GM19043 (cell line): ENCODE measurements around the gene CYB5RL.
"Not testable (repeated sequence)": the region's sequence is repeated elsewhere in the genome, so short reads cannot be mapped to it uniquely, and the experiment has no call there.

Source experiments
- ATAC-seq: cut with Tn5 transposase; IDR thresholded peaks from one replicate; pipeline ENCODE4 v1.9.1; 2021; ENCODE audit warnings: low read depth; ENCODE audit not compliant: unreplicated experiment

Gene CYB5RL

DNA sequence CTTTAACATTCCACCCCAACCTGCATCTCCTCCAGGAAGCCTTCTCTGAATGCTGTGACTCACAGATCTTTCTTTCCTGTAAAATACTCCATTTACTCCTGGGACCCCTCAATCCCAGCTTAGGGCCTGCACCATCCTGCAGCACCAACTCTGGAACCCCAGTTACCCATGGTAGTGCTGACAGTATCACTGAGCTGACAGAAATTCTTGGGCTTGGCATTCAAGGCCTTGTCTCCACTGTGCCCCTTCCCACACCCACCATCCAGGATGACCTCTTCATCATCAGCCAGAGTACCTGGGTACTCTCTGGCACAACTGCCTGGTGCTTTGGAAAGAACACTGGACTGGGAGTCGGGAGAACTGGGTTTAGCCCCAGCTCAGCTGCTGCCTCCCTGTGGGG, 8.3 kb downstream of the CYB5RL start:
- no peak for ATAC-seq

DNA sequence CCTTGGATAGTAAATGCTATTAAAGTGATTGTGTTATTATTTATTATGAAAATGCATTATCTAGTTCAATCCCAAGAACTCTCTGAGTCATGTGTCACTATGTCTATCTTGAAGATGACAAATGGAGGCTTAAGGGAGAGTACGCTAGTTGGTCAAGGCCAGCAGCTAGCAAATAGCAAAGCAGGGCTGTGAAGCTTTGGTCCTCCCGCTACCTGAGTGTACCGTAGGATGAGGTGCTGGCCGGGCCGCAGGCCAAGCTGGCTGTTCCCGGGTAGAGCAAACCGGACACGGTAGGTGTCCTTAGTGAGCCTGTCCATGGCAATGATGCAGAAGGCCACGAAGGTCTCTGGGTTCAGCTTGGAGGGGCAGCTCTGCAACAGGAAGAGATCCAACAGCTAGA, 9.3 kb downstream of the CYB5RL start:
- ATAC-seq, result no peak

DNA sequence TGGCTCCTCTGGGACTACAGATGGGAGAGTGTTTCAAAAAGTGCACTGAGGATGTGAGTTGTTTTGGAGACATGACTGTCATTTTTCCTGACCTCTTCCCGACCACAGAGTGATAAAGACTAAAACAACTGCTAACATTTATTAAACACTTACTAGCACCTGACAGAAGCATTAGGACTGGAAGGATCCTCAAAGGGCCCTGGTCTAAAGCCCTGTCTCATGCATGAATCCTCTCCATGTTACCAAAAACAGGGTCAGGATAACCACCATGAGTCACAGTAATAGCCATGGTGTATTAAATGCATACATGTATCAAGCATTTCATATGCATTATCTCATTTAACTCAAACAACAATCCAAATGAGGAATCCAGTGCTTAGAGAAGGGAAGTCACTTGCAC, 11.5 kb downstream of the CYB5RL start:
- no peak for ATAC-seq

DNA sequence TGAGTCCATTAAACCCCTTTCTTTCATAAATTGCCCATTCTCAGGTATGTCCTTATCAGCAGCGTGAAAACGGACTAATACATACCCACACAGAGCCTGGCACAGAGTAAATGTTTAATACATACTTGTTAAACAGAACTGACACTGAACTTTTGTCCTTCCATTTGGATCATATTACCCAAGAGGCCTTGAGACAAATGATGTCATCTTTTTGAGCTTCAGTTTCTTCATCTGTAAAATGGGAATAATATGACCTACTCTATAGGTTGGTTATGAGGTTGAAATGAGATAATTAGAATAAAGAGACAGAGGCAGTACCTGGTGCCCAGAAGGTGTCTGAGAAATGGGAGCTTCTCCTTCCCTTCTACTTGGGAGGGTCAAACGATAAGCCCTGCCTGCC, 13.8 kb downstream of the CYB5RL start:
- no peak for ATAC-seq

DNA sequence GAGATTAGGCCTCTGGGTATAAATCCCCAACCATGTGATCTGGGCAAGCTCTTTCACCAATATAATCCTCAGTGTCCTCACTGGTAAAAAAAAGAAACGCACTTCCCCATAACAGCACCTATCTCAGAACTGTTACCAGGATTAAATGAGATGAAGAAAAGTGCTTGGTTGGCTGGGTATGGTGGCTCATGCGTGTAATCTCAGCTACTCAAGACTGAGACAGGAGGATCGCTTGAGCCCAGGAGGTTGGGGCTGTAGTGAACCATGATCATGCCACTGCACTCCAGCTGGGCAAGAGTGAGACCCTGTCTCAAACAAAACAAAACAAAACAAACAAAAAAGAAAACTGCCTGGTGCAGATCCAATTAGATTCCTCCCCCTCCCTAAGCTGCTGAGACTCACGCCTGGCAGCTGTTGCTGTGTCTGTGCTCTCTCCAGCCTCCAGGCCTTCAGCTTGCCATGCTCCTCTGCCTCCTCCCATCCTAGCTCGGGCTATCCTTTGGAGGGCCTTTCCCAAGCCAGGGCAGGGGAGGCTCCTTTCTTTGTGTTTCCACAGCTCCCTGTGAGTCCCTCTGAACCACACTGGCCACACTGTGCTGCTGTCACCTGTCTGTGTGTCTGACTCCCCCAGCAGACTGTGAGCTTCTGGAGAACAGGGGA, 19.0 kb downstream of the CYB5RL start:
- ATAC-seq, result no peak

DNA sequence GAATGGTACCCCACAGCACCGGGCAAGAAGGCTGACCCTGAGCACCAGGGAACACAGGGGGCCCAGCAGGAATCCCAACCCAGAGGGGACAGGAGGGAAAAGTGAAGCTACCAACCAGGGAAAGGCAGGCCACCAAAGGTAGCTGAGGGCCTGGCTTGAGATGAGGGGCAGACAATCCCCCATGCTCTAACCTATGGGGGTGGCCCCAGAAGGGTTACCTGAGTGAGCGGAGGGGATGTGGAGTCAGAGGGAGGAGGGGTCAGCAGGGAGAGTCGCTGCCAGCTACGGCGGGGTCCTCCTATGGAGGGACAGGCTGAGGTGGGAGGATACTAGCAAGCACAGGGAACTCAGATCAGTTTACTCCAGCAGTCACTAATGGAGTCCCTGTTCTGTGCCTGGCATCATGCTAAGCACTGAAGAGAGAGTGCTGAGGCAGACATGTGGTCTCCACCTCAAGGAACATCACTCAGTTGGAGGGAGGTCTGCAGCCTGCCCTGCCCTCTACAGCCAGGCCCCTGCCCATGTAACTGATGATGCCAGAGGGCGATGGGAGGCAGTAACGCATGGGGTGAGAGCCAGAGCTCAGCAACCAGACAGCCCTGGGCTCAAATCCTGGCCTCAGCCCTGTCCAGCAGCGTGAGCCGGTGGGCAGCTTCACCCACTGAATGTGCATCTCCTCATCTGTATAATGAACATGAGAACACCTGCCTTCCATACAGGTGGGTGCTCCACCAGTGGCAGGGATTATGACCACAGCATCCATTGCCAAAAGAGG, 21.3 kb downstream of the CYB5RL start:
- no peak for ATAC-seq

DNA sequence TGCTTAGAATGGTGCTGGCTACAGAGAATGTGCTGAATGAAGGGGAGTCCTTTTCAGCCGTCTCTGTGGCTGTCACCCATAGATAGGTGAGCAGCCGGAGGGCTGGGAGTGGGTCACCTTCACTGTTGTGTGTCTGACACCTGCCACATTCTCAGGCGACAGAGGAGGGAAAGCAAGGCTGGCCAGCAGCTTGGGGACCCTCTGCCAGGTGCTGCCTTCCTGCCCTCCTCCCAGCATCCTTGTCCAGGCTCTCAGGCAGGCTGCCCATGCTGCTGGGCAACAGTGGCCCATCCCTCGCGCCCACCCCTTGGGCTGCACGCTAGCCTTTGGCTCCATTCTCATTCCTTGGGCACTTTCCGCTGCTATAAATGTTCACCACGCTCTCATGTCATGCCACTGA, 22.1 kb downstream of the CYB5RL start:
- ATAC-seq, result no peak

DNA sequence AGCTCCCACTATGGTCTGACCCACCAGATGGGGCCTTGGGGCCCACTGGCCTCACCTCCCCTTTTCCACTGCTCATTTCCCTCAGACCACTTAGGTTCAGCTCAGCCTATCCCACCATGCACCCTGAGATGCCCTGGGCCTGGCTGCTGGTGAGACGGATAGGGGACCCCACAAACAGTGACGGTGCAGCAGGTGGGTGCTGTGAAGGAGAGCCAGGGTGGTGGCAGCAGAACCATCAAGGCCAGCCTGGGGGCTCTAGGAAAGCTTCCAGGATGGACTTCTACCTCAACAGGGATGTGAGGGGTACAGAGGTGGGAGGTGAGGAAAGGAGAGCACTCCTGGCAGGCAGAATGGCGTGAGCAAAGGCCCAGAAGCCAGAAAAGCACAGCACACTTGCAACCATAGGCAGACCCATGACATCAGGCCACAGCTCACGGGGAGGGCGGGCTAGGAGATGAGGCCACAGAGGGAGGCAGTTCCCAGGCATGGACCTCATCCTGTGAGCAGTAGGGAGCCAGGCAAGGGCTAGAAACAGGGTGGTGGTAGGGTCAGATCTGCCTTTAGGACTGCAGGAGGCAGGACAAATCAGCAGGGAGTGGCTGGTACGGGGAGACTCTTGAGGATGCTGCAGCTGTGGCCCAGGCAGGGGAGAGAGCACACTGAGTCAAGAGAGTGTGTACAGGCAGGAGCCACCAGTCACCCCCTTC, 23.1 kb downstream of the CYB5RL start:
- no peak for ATAC-seq

DNA sequence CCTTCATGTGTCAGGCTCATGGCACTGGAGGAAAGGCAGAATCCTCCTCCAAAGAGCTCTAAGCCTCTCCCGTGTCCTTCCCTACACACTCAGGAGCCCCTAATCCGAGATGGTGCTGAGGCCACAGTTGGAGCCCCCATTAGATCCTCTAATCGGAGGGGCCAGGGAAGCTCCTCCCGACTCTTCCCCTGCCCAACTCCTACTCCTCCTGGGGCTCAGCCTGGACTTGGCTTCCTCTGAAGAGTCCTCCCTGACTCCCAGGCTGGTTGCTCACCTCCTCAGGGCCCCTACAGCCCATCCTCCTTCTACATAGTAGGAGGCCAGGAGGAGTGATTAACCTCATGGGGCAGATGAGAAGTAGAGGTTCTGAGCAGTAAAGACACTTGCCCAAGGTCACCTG, 25.7 kb downstream of the CYB5RL start:
- no peak for ATAC-seq

DNA sequence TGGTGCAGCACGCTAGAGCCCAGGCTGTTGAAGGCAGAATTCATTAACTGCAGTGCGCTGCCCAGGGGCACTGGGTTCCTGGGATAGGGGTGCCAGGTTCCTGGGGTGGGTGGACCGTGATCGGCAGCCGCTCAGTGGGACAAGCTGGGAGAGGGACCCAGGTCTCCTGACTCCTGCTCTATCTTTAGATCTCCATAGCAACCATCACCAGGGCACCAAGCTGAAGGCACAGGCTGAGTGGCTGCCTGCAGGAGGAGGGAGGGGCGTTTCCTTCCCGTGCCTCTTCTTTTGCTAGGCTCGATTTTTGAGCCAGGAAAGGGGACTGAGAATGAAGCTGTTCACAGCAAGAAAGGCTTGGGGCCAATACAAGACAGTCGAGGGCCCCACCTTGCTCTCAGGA, 26.1 kb downstream of the CYB5RL start:
- no peak for ATAC-seq

DNA sequence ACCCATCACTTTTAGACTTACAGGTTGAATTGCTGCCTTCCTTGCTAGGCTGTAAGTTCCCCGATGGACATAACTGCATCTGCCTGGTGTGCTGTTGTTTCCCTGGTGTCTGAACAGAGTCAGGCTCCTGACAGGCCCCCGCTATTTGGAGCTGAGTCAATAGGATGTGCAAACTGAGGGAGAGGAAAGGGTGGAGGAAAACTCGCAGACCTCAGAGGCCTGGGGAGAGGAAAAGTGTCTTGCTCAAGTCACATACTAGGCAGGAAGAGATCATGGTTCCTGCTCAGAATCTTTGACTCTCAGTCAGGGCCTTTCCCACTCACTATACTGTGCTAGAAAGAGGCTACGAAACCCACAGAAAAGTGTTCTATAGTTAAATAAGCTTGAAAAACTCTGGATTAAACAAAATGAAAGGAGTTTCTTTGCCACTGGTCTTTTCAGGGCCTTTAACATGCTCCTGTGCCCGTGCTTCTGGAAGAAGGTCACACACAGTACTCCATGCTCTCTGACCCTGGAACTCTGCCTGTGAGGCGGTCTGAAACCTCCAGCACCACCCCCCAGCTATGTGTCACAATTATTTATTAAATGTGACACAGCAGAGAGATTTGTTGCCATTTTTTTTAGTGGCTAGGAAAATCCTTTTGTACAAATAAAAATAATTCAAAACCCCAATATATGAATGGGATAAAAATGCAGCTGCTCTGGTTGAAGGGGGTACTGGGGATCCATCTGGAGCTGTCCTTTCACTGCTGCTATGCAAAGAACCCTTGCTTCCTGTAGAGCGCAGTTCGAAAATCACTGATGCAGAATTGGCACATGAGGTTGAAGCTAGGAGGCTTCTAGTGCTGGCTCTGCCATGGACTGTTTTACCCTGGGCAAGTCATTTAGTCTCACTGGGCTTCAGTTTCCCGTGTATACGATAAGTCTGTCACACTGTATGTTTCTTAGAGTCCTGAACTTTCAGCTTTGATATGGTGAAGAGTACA, 26.9 kb downstream of the CYB5RL start:
- ATAC-seq, result no peak

DNA sequence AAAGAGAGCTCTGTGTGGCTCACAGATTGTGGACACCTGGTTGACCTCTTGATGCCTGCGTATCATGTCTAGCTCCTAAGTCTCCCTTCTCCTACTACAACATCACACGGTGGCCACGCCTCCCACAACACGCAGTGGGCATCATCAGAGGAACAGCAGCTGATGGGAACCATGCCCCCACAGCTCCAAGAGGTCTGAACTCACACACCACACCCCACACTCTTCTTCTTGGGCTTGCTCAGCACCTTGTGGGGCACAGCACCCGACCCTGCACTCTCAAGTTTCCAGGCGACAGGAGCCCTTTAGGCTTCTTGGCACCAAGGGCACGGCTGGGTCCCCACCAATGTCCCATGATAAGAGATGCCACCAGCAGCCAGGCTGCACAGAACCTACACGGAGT, 28.2 kb downstream of the CYB5RL start:
- no peak for ATAC-seq

DNA sequence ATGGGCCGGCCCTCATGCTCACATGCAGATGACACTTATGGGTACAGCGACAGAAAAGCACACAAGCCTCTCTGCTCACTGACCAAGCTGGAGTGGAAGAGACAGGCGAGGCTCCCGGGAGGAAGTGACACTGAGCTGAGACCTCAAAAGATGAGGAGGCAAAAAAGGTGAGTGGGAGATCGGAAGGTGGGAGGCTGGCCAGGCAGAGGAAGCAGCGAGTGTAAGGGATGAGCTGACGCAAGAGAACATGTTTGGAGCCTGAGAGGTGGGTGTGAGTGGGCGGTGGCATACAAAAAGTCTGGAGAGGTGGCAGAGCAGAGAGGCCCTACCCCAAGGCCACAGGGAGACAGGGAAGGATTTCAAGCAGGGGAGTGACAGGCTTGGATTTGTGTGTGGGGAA, 28.8 kb downstream of the CYB5RL start:
- no peak for ATAC-seq

DNA sequence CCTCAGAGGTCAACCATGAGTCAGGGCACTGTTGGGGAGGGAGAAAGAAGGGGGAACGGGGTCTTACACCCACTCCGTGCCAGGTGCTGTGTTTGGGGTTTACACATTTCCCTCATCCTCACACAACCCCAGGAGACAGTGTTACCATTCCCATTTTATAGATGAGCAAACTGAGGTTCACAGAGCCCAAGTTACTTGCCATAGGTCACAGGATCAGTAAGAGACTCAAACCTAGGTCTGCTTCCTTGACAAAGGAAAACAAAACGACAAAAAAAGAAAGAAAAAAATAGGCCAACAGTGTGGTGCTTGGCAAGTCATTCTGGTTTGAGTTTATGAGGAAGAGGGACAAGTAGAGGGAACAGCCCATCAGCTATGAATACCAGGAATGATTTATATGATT, 30.8 kb downstream of the CYB5RL start:
- no peak for ATAC-seq

DNA sequence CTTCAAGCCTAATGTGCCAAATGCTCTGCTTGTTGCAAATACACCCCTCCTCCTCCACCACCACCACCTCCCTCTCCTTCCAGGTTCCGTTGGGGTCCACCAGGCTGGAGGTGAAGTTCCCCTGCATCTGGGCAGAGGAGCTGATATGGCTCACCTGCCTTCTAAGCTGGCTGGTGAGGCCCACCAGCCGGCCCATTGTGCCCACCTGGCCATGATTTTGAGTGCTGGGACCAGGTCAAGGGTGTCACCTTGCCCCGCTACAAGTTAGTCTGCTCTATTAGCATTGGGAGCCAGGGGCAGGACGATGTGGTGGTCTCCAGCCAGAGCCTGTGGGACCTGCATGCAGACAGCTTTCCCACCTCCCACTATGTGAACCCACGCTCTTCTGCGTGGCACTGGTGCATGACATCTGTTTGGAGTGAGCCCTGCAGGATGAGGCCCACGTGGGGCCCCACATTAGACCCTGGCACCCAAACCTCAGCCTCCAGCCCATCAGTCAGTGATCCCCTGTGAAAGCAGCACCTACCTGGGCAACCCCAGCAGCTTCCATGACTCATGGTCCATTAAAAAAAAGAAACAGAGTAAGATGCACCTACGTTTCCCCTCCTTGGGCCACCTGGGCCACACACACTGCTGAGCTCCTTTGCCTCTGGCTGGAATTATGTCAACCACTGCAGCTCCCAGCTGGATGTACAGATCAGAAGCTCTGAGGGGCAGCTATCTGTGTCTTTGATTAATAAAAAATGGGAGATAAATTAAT, 31.4 kb downstream of the CYB5RL start:
- ATAC-seq, result no peak

DNA sequence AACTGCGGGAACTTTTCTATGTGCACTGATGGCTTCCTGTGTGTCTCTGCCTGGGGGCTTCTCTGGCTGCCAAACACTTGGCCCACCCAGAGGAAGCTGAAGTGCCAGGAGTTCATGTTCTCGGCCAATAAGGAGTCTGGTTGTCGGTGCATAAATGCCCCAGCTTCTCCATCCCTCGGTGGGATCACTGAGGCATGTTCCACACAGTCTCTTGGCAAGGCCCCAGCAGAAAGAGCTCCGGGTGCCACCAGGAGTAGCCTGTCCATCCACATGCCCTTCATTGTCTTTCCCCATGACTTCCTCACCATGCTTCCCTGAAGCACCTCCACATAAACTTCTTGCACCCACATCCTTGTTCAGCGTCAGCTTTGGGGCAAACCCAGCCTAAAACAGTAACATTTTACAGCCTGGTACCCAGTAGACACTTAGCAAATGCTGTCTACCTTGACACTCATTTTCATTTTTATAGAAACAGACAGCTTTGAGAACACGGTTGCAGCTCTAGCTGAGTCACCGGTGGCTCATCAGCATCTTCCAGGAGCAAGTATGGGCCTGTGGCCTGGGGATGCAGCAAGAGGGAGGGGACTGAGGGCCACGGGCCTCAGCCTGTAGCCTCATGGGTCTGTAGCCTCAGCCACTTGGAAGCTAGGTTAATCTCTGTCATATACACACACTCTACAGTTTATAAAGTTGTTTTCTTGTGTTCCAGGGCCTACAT, 32.2 kb downstream of the CYB5RL start:
- ATAC-seq, result no peak

DNA sequence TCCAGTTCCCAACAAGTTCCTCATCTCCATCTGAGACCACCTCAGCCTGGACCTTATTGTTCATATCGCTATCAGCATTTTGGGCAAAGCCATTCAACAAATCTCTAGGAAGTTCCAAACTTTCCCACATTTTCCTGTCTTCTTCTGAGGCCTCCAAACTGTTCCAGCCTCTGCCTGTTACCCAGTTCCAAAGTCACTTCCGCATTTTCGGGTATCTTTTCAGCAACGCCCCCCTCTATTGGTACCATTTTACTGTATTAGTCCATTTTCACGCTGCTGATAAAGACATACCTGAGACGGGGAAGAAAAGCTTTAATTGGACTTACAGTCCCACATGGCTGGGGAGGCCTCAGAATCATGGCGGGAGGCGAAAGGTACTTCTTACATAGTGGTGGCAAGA, 33.5 kb downstream of the CYB5RL start:
- not testable (repeated sequence) for ATAC-seq

DNA sequence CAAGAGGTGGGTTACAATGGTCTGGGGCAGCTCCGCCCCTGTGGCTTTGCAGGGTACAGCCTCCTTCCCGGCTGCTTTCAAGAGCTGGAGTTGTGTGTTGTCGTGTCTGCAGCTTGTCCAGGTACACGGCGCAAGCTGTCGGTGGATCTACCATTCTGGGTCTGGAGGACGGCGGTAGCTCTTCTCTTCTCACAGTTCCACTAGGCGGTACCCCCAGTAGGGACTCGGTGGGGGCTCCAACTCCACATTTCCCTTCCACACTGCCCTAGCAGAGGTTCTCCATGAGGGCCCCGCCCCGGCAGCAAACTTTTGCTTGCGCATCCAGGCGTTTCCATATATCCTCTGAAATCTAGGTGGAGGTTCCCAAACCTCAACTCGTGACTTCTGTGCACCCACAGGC, 34.7 kb downstream of the CYB5RL start:
- no peak for ATAC-seq

DNA sequence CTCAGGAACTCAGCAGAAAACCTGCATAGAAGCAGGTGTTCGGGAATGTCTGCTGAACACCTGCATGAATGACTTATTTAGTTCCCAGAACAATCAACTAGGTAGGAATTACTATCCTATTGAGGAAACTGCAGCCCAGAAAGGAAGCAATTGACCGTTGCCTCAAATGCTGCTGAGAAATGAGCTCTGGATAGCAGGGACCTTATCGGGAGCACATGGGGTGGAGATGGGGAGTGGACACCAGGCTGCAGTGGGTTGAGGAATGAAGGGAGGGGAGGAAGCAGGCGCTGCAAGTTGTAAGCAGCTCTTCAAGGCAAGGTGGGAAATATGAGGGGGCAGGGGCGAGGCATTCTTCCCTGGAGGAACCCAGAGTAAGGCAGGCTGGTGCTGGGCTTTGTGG, 36.3 kb downstream of the CYB5RL start:
- ATAC-seq, result no peak
